Measurements from ENCODE around the gene RASGRF2.

GRCh38 chr5:81010336-81011169, 50.4 kb downstream of the RASGRF2 start:
- TF ChIP-seq CTCF (IDR thresholded peaks at IDR 0.05) (no peak), POLR2AphosphoS5 (IDR thresholded peaks at IDR 0.05) (no peak), POLR2A (IDR thresholded peaks at IDR 0.05) (no peak)

All from suprapubic skin (tissue), 4 donors.